ENCODE results near the gene OR13A1.

- TF ChIP-seq, protein P1, sequence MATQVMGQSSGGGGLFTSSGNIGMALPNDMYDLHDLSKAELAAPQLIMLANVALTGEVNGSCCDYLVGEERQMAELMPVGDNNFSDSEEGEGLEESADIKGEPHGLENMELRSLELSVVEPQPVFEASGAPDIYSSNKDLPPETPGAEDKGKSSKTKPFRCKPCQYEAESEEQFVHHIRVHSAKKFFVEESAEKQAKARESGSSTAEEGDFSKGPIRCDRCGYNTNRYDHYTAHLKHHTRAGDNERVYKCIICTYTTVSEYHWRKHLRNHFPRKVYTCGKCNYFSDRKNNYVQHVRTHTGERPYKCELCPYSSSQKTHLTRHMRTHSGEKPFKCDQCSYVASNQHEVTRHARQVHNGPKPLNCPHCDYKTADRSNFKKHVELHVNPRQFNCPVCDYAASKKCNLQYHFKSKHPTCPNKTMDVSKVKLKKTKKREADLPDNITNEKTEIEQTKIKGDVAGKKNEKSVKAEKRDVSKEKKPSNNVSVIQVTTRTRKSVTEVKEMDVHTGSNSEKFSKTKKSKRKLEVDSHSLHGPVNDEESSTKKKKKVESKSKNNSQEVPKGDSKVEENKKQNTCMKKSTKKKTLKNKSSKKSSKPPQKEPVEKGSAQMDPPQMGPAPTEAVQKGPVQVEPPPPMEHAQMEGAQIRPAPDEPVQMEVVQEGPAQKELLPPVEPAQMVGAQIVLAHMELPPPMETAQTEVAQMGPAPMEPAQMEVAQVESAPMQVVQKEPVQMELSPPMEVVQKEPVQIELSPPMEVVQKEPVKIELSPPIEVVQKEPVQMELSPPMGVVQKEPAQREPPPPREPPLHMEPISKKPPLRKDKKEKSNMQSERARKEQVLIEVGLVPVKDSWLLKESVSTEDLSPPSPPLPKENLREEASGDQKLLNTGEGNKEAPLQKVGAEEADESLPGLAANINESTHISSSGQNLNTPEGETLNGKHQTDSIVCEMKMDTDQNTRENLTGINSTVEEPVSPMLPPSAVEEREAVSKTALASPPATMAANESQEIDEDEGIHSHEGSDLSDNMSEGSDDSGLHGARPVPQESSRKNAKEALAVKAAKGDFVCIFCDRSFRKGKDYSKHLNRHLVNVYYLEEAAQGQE (IDR thresholded peaks at IDR 0.05; ENCODE audit: insufficient replicate concordance, low read depth), result no peak
- TF ChIP-seq CTCF (IDR thresholded peaks at IDR 0.05; ENCODE audit: insufficient read depth, low read length), result no peak
Measured at GRCh38 chr10:45302573-45302972, 12.8 kb downstream of the OR13A1 start.

Measured in HL-60 (cell line).